CD4-positive, alpha-beta T cell treated with Interleukin-6 at 100 ng/mL for 8 hours (primary cell): ENCODE data around the gene HCN2.

ENCODE experiments used
- DNase-seq: peaks from one replicate; pipeline ENCODE4 v3.0.0-alpha.2; 2020; ENCODE audit warnings: mixed read lengths, low spot score

Gene HCN2

DNA sequence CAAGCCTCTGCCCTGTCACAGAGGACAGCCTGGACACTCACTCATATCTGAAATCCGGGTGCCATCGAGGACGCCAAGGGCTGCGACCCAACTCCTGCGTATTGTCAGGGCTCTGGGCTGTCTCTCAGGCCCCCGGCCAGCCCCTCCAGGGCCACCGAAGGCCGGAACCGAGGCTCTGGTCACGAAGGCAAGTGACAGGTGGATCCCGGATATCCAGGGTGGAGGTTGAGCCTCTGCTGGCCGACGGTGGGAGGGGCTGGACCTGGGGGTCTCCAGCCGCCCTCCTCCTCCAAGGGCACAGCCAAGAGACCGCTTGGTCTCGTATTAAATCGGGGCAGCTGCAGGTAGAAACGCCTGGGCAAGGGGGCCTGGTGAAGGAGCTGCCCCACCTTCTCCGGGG, 67.9 kb downstream of the HCN2 start:
- no peak for DNase-seq

DNA sequence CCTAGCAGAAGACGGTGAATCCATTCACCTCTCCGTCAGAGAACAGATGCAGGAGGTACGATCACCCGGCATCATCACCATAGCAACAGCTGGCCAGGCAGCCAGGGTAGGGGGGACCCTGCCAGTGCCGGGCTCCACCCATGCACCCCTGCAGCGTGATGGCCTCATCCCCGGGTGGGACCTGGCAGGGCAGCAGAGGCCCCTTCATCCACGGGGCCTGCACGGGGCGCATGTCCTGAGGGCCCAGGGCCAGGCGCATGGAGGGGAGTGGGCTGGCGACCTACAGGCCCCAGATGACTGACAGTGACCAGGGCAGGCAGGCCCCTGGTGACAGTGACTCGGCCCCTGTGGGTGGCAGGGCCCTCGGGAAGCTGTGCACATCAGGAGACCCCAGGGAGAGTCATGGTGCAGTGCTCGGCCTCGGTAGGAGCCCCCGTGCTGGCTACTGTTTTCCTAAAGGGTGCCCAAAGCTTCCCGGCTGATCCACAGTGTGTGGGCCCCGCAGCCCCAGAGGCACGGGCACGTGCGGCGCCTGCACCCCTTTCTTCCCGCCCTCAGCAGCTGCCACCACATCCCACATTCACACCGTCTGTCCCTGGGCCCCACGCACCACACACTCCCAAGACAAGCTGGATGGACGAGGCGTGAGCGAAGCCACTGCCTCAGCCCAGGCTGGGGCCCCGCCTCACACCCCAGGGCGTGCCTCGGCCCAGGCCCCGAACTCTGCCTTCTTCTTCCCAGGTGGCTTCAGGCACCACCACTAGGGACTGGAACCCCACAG, 68.6 kb downstream of the HCN2 start:
- DNase-seq = no peak

- peak; percentile 22 for DNase-seq
These were observed 69.5 kb downstream of the HCN2 start for GRCh38 chr19:658916-659839.

DNA sequence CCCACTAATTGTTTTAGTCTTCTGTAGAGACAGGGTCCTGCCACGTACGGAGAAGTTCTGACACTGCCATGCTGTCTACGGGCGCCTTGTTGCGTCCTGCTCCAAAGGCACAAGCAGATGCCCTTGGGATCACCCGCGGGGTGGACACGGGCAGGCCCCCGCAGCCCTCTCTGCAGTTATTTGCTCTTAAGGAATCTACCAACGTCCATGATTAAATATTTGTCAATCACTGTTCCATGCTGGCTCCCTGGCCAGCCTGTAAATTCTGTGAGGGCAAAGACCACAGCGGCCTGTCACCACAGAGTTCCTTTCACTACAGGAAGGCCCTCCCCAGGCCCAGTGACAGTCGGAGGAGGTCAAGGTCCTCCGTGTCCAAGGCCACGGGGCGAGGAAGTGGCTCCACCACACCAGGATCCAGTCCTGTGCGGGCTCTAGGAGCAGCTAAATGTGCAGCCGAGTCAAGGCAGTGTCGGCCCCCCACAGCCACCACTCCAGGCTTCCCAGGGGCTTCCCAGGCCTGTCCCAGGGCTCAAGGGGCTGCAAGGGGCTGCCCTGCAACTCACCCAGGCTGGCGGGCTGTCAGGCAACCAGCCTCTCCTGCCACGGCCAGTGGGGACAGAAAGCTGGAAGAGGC, 71.2 kb downstream of the HCN2 start:
- no peak for DNase-seq

DNA sequence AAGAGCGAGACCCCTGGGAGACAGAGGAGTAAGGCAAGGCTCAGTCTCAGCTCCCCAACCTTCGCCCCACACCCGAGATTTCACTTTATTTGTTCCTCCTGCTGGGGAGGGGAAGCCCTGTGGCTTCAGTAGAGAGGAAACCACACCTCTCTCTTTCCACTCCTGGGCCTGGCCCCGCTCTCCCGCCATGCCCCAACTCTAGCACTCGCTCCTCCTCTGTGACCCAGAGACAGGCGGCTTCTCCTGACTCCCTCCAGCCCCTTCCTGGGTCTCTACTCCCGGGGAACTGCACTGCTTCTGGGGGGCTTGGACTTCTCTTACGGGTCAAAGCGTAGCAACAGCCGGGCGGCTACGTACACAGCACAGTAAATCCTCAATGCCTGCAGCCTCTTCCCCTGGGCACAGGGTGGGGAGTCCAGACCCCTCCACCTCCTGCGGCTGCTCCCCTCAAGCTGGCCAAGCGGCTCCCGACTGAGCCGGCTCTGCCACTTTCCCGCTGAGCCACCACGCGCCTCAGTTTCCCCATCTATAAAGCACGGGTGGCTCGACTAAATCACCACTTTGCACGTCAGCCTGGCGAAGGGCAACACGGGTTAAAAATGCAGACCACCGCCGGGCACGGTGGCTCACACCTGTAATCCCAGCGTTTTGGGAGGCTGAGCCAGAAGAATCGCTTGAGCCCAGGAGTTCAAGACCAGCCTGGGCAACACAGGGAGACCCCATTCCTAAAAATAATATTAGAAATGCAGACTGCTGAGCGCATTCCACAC, 71.9 kb downstream of the HCN2 start:
- peak; percentile 77 for DNase-seq

- DNase-seq = peak; percentile 77
These were observed 72.7 kb downstream of the HCN2 start for GRCh38 chr19:662207-662961.

DNA sequence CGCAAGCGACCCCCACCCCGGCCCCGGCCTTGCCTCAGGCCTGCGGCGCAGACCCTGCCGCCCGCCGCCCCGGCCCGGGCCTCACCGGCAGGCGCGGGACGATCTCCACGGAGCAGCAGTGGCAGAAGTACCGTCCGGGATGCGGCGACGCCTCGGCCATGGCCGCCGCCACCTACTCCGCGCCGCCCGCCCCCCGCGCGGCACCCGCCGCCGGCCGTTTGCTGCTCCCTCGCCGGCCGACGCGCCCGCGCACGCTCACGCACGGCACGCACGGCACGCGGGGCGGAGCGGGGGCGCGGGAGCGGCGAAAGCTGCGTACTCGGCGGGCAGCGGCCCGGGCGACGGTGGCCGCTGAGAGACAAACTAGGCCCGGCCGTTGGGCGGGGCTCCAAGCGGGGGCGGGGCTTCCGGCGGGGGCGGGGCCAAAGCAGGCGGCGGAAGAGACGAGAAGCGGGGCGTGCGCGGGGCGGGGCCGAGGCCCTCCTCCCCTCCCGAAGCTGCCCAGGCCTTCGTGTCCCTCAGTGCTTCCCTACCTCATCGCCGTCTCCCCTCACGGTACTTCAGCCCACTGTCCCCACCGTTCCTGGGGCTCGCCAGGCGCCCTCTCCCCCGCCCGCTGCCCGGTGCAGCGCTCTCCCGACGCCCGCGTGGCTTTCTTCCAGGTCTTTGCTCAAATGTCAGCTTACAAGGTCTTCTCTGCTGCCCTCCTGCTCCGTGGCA, 73.4 kb downstream of the HCN2 start, which contains the start of gene RNF126:
TSS of gene RNF126 (minus strand) at position 253 of the 720 bp plus-strand sequence. CDS start at position 160, 93 bp downstream.
- DNase-seq = peak; percentile 95

DNA sequence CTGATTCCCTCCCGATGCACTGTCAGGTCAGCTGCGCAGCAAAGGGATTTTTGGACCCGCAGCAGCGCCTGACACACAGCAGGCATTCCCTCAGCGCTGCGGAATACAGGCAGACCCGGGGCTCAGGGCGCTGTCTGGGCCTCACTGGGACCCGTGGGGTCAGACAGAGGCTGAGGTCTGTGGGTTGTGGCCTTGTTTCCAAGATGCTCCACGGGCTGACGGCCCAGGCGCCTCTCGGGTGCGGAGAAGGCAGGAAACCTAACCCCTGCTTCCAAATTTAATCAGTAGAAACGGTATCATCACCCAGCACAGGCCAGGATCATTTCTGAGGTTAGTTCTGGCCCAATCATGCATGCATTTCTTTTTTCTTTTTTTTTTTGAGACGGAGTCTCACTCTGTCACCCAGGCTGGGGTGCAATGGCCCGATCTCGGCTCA, 74.0 kb downstream of the HCN2 start:
- no peak for DNase-seq

GRCh38 chr19:664913-665443, 75.3 kb downstream of the HCN2 start:
- DNase-seq = peak; percentile 76
